Colonic mucosa (tissue), 4 donors: Measurements from ENCODE around the gene ARHGEF16. TPM values are rescaled to one million over a fixed set of nuclear protein-coding genes. Genes with fewer than 3 reads are reported as not detected.

Experiments used
- DNase-seq: peaks from one replicate; pipeline ENCODE4 v3.0.0-alpha.2; 2020
- H3K27ac ChIP-seq: fragments of 200-600 bp; one replicate; pipeline ENCODE4 v1.8.0; 2021
- H3K27me3 ChIP-seq: fragments of 200-600 bp; one replicate; pipeline ENCODE4 v1.8.0; 2021
- H3K36me3 ChIP-seq: fragments of 200-600 bp; one replicate; pipeline ENCODE4 v1.8.0; 2021
- H3K4me1 ChIP-seq: fragments of 200-600 bp; one replicate; pipeline ENCODE4 v1.8.0; 2021; ENCODE audit warnings: mild to moderate bottlenecking
- H3K4me3 ChIP-seq: fragments of 200-600 bp; one replicate; pipeline ENCODE4 v1.8.0; 2021
- H3K9ac ChIP-seq, 2 donors: one replicate each; pipeline ENCODE4 v1.7.0; 2013; ENCODE audit warnings: control low read depth in 2 of 2, low read depth in 2 of 2, low read length in 2 of 2
- H3K9me3 ChIP-seq: fragments of 200-600 bp; one replicate; pipeline ENCODE4 v1.8.0; 2021
- intact Hi-C: fragments of 100-400 bp; cut with DNase I; formaldehyde crosslinking; loops from one replicate; pipeline ENCODE4 v1.14.1; 2022
- total RNA-seq, 2 donors: library from RNA; stranded (reverse); fragmentation: NEBNext Ultra II Directional in 1 of 2; extraction: Animal tissue kit (Norgen Biotek cat#: 25700) in 1 of 2; gene quantifications; one replicate each; pipeline ENCODE4 v1.2.1, GENCODE V29; 2021
- TF ChIP-seq, protein P1 (sequence below): fragments of 200-600 bp; IDR thresholded peaks from one replicate; pipeline ENCODE4 v1.8.0; 2022; ENCODE audit warnings: antibody characterized with exemption, mild to moderate bottlenecking
- donor health status: healthy.
- donor health status: DM: no; HTN: no; CAD: no.
- donor health status: DM: no; HTN: no; CAD: no.

Gene ARHGEF16
- total RNA-seq, 2 donors from 2014 or later = 77.3 to 90.2 TPM

DNA sequence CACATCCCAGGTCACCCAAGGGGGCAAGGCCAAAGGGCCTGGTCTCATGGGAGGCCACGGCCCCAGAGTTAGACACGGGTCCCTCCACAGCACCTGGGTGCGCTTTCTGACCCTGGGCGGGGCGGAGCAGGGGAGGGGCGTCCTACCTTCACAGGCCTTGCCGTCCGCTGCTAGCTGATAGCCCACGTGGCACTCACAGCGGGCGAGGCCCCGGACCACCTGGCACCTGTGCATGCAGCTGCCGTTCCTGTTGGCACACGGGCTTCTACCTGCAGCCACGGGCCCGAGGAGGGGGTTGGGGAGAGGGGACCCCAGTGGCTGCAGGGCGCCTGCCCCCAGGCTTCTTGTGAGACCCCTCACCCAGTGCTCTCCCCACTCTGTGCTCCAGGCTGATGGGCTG lies 59.9 kb downstream of the ARHGEF16 start:
- Histone ChIP-seq H3K27ac (no peak overlapping the region), H3K4me1 (no peaks in the 10 kb centered on the region), H3K36me3 (no peaks in the 10 kb centered on the region), H3K4me3 (no peak overlapping the region), H3K9ac (no peak overlapping the region), H3K27me3 (no peaks in the 10 kb centered on the region), H3K9me3 (no peaks in the 10 kb centered on the region)
- intact Hi-C loops = no loop called here
- TF ChIP-seq, protein P1, sequence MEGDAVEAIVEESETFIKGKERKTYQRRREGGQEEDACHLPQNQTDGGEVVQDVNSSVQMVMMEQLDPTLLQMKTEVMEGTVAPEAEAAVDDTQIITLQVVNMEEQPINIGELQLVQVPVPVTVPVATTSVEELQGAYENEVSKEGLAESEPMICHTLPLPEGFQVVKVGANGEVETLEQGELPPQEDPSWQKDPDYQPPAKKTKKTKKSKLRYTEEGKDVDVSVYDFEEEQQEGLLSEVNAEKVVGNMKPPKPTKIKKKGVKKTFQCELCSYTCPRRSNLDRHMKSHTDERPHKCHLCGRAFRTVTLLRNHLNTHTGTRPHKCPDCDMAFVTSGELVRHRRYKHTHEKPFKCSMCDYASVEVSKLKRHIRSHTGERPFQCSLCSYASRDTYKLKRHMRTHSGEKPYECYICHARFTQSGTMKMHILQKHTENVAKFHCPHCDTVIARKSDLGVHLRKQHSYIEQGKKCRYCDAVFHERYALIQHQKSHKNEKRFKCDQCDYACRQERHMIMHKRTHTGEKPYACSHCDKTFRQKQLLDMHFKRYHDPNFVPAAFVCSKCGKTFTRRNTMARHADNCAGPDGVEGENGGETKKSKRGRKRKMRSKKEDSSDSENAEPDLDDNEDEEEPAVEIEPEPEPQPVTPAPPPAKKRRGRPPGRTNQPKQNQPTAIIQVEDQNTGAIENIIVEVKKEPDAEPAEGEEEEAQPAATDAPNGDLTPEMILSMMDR = no peak
- no peak for DNase-seq

DNA sequence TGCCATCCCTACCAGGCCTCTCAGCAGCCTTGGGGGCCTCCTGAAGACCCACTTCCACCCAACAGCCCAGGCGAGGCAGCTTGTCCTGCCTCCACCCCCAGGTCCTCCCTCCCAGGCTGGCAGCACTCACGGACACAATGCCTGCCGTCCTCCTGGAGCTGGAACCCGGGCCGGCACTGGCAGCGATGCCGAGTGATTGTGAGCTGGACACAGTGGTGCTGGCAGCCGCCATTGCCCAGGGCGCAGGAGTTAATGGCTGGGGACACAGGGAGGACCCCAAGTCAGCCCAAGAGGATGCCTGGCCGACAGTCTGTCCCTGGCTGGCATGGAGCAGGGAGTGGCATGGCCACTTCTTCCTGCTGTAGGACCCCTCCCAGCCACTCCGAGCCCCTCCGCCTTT lies 60.8 kb downstream of the ARHGEF16 start:
- no peaks in the 10 kb centered on the region for H3K36me3 ChIP-seq
- no peak for DNase-seq
- no peak overlapping the region for H3K4me3 ChIP-seq
- no peaks in the 10 kb centered on the region for H3K9me3 ChIP-seq
- intact Hi-C loops = no loop called here
- H3K9ac ChIP-seq = no peak overlapping the region
- H3K27ac ChIP-seq = no peak overlapping the region
- TF ChIP-seq, protein P1 = no peak
- H3K27me3 ChIP-seq = no peaks in the 10 kb centered on the region
- H3K4me1 ChIP-seq = no peaks in the 10 kb centered on the region

DNA sequence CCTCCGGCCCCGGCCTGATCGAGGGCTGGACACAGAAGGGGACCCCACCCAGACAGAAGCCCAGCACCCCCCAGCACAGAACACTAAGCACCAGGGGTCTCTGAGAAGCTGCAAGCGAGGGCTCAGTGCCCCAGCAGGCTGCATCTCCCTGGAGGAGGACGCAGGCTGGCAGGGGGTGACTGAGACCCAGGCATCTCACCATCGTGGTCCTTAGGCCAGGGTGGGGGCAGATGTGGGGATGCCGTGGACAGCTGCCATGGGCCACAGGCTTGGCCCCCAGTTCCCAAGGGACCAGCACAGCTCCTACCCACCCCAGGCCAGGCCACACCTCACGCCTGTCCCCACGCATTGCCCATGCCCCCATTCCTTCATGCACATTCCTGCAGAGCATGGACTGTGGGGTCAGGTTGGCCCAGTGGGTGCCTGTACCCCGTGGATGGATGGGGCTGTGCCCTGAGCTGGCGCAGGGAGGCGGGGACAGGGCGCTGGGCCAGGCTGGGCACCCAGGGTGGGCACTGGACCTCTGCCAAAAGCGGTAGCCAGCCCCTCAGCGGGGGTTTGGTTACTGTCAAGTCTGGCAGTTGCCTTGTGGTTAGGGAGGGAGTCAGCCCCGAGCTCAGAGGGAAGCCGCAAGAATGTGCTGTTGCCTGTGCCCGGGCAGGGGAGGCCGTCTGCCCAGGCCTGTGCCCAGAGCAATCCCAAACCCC lies 61.5 kb downstream of the ARHGEF16 start:
- no peak overlapping the region for H3K27ac ChIP-seq

DNA sequence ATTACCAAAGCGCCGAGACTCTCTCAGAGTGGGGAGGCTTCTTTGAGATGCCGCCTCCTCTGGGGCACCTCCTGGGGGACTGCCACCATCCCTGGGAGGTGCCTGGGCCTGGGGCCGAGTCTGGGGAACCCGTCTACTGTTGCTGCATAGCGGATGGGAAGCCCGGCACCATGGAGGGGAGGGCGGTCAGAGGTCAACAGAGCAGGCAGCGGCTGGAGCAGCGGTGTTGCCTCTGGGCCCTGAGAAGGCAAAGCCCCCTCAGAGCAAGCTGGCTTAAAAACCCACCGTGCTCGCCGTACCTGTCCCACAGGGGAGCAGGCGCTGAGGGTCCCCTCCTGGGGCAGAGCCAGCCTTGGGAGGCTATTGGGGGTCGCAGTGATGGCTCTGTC lies 62.0 kb downstream of the ARHGEF16 start:
- DNase-seq = no peak
- no peaks in the 10 kb centered on the region for H3K4me1 ChIP-seq
- TF ChIP-seq, protein P1 = no peak
- H3K27me3 ChIP-seq = no peaks in the 10 kb centered on the region
- H3K27ac ChIP-seq = no peak overlapping the region
- intact Hi-C loops = no loop called here
- no peaks in the 10 kb centered on the region for H3K9me3 ChIP-seq
- no peaks in the 10 kb centered on the region for H3K36me3 ChIP-seq
- H3K9ac ChIP-seq = no peak overlapping the region
- H3K4me3 ChIP-seq = no peak overlapping the region

More for the DNA sequence above, 61.5 kb downstream of the ARHGEF16 start:
- no peak for DNase-seq
- H3K4me3 ChIP-seq = no peak overlapping the region
- no peaks in the 10 kb centered on the region for H3K36me3 ChIP-seq
- intact Hi-C loops = no loop called here
- H3K9me3 ChIP-seq = no peaks in the 10 kb centered on the region
- TF ChIP-seq, protein P1 = no peak
- no peaks in the 10 kb centered on the region for H3K4me1 ChIP-seq
- no peaks in the 10 kb centered on the region for H3K27me3 ChIP-seq
- no peak overlapping the region for H3K9ac ChIP-seq

DNA sequence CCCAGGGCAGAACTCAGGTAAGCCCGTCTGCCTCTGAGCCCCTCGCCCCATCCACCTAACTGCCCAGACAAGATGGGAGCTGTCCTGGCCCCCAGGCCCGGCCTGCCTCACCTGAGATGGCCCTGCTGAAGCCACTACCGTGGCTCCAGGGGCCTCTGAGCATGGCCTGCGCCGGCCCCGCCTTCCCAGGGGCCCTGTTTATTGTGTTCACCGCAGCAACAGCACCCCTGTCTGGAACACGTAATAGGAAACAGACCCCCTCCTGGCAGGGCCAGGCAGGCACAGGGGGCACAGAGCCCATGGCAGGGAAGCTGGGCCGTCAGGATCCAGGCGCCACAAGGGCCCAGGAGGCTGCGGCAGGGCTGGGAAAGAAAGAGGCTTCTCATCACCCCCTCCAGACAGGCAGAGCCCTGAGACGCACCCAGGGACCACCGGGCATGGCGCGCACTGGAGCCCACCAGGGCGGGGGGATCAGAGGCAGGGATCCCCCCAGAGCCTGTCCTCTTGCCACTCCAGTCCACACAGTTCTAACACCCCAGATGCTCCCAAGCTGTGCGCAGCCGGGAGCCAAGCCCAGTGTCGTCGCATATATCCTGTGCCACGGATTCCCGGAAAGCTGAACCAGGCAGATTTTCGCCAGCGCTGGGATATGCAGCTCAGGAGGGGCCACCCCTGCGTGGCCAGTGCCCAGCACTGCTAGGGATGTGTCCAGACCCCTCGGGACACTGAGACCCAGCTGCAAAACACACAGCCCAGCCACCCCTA lies 62.6 kb downstream of the ARHGEF16 start:
- DNase-seq = no peak
- Histone ChIP-seq H3K9me3 (no peaks in the 10 kb centered on the region), H3K36me3 (no peaks in the 10 kb centered on the region), H3K4me3 (no peak overlapping the region), H3K9ac (no peak overlapping the region), H3K27me3 (no peaks in the 10 kb centered on the region), H3K4me1 (no peaks in the 10 kb centered on the region), H3K27ac (no peak overlapping the region)
- intact Hi-C loops = no loop called here
- TF ChIP-seq, protein P1 = no peak
